NCI-H187 treated with DMSO at 0.1 percent for 48 hours (cell line): ENCODE results near the gene CHMP1A.

ENCODE experiments used
- DNase-seq: peaks from one replicate; lab custom pipeline; 2025; lab: John Stamatoyannopoulos, UW

CHMP1A gene

DNA sequence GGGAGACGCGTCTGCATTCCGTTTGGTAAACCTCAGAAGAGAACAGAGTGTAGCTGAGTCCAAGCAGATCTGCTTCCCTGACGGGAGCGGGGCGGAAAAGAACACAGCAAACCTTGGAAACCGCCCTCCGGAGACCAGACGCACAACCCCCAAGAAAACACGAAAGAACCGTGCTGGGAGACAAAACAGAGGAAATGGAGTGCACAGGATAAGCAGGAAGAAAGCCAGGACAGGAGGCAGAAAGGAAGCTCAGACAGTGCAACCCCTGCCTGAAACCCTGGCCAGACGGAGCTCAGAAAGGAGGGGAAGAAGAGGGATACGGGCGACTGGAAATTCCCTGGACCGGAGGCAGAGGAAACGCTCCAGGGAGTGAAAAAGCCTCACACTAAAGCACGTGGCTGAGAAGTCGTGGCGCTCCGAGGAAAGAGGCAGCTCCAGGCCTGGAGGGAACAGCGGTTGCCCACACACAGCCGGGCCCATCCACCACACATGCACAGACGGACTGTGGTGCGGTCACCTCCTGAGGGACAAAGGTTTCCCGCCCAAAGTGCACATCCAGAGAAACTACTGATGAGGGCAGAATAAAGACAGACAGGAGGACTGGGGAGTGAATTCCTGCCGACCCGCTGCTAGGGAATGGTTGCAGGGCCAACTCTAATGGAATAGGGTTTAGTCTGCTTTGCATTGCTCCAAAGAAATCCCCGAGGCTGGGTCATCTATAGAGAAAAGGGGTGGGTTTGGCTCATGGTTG, 33.8 kb downstream of the CHMP1A start:
- DNase-seq: no peak

- DNase-seq: no peak
Measured at GRCh38 chr16:89621698-89622409, 35.7 kb downstream of the CHMP1A start.

- no peak for DNase-seq
Measured at GRCh38 chr16:89621136-89621697, 36.3 kb downstream of the CHMP1A start.

DNA sequence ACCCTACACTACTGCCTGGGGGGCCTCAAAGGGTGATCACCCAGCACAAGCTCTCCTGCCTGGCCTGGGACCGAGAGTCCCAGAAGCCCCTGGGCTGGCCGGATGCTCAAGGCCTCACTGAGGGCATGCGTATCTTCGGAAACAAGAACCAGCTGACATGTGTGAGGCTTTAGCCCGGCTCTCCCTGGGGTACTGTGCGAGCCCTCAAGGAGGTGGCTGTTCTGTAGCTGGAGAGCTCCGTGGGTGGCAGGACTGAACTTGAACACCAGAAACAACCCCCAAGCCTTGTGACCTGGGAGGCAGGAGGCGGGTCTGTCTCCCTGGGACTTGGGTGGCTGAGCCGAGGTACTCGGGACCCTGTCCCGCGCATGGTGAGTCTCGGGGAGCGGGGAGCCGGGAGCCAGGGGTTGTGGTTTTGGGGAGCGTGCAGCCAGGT, 37.1 kb downstream of the CHMP1A start:
- no peak for DNase-seq

GRCh38 chr16:89619840-89620239, 37.7 kb downstream of the CHMP1A start:
- no peak for DNase-seq

- DNase-seq: no peak
Measured at GRCh38 chr16:89618109-89618998, 39.2 kb downstream of the CHMP1A start.

GRCh38 chr16:89617036-89617435, 40.5 kb downstream of the CHMP1A start:
- no peak for DNase-seq

GRCh38 chr16:89616623-89617022, 40.9 kb downstream of the CHMP1A start:
- no peak for DNase-seq

GRCh38 chr16:89615596-89616090, 41.9 kb downstream of the CHMP1A start:
- DNase-seq: no peak

DNA sequence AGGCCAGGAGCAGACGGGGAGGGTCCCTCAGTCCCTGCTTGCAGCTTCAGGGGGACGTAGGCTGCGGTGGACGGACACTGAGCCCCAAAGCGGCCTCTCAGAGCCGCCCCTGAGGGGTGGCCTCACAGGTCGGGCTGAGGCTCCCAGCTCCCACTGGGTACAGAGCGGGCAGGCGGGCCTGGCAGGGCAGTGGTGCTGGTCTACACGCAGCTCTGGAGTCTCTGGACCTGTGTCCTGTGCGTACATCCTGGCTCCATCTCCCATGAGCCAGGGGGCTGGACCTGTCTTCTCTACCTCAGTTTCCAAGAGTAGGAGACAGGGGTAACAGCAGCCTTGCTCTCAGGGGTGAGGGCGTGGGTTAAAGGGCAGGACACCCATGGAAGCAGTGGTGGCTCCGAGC, 42.3 kb downstream of the CHMP1A start:
- no peak for DNase-seq

DNA sequence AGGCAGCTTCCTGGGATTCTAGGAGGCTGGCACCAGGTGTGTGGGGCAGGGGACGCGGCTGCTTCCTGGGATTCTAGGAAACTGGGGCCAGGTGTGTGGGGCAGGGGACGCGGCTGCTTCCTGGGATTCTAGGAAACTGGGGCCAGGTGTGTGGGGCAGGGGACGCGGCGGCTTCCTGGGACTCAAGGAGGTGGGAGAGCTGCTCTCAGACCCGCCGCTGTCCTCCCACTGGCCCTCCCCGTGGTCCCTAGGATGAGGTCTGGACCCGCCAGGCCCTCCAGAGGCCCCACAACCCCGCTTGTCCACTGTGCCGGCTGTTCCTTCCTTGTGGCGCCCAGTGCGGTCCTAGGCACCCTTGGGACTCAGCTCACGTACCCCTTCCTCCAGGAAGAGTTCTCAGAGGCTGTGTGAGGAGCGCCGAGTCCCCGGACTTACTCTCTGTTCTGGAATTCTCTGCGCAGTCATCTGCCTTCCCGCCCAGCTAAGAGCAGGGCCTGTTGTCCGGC, 43.5 kb downstream of the CHMP1A start:
- no peak for DNase-seq

DNA sequence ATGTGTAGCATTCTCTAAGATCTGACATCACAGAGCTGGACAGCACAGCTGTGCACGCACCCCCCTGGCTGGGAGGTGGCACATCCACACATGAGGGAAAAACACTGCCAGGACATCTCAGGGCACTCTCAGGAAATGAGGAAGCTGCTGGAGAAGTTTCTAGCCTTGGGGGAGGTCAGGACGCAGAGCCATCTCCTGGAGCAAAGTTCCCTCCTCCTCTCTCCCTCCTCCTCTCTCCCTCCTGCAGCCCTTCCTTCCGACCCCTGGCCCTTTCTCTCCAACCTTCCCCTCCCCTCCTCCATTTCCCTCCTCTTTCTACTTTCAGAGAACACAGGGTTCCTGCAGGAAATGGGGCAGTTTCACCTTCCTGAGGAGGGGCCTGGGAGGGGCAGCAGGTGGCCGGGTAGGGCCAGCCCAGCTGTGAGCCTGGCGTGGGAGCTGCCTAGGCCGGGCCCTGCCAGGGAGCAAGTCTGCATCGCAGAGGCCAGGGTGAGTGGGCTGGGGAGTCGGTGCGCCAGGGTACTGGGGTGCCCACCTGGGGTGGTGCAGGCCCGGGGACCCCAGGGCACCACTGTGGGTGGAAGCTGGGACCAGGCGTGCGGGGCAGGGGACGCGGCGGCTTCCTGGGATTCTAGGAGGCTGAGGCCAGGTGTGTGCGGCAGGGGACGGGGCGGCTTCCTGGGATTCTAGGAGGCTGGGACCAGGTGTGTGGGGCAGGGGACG, 44.1 kb downstream of the CHMP1A start, which contains the start of gene DPEP1:
TSS of gene DPEP1 (plus strand) at position 412 of the 723 bp plus-strand sequence. CDS start 16,769 bp downstream, outside the sequence.
- no peak for DNase-seq

DNA sequence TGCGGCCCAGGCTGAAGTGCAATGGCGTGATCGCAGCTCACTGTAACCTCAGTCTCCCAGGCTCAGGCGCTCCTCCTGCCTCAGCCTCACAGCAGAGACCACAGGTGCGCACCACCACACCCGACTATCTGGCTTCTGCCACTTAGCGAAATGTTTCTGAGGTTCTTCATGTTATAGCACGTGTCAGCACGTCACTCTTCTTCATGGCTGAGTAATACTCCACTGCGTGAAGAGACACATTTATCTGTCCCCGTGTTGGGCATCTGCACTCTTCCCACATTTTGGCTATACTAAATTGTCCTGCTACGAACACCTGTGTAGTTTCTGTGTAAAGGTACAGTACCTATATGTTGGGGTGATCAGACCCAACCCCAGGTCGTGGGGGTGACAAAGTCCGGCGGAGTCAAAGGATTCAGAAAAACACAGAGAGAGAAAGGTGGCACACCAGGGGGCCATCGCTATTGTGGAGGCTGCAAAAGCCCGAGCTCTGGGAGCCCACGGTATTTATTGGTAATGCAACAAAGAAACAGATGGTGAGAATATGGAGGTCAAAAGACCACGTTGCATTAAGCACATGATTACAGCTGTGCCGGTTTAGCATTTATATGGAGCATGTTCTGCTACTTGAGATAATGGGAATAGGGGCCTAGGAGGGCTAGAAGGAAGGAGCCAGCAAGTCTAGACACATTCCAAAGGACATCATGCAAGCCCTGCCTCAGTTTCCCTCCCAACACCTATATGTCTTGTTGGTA, 44.9 kb downstream of the CHMP1A start:
- no peak for DNase-seq

DNA sequence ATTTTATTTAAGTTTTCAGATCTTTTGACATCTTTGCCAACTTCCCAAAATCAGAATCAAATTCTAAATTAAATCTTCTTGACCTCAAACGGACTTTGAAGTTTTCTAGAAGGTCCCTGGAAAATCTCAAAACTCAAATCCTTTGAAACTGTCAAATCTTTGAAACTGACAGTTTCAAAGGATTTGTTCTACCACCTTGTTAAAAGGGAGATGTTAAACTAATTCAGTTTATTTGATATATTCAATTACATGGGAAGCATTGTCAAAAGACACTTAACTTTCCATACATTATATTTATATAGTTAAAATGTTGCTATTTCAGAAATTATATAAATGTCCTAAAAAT, 47.4 kb downstream of the CHMP1A start:
- no peak for DNase-seq

DNA sequence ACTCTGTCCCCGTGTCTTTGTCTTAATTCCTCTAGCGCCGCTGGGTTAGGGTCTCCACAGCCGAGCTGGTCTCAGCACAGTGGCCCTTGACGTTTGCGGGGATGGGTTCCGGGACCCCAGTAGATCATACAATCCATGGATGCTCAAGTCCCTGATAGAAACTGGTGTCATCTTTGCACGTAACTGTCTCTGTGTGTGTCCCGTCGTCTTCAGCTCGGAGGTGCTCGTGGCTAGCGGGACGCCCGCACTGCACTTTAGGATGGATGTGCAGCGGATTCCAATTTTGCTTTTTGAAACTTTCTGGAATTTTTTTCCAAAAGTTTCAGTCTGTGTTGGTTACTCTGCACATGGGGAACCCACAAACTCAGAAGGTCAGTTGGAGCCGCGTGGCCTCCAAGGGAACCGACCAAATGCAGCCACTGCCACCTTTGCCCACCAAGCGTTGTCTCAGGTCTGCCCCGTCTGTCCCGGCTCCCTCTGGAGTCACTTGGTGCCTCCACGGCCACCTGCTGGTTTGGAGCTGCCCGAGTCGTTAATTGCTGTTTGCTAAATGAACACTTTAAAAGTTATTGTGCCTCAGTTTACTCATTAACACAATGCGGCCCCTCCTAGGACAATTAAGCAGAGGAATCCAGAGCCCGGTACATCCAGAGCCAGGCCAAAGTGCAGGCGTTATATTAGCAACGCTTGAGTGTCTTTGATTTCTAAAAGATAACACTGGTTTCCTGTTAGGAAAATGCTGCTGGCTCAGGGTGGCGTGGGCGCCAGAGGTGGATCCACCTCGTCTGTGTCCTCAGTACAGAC, 49.4 kb downstream of the CHMP1A start:
- DNase-seq: no peak

DNA sequence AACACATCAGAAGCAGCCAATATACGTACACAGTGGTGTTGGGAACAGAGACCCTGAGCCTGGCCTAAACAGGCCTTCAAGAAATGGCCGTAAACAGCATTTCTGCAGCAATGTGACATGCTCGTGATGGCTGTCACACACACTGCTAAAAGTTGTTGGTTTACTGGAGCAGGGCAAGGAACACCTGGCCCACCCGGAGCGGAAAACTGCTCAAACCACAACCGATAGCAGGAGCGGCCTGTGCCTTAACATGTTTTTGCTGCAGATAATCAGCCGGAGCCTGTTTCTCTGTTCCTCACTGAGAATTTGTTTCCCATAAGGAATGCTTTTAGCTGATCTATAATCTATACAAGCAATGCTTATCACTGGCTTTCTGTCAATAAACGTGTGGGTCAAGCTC, 50.1 kb downstream of the CHMP1A start:
- DNase-seq: no peak

DNA sequence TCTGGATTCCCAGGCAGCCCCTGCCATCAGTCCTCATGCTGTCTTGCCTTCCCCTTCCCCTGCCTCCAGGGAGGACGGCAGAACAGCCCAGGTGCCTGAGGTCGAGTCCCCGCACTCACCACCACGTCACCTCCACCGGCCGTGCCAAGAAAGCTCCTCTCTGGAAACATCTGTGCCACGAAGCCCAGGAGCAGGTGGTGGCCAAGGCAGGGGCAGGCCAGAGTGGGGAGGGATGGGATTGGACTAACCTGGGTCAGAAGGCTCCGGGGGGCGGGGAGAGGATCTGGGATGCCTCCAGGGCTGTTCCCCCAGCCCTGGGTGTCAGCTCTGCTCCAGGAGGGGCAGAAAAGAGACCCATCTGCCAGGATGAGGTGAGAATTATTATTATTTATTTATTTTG, 51.5 kb downstream of the CHMP1A start:
- DNase-seq: no peak

DNA sequence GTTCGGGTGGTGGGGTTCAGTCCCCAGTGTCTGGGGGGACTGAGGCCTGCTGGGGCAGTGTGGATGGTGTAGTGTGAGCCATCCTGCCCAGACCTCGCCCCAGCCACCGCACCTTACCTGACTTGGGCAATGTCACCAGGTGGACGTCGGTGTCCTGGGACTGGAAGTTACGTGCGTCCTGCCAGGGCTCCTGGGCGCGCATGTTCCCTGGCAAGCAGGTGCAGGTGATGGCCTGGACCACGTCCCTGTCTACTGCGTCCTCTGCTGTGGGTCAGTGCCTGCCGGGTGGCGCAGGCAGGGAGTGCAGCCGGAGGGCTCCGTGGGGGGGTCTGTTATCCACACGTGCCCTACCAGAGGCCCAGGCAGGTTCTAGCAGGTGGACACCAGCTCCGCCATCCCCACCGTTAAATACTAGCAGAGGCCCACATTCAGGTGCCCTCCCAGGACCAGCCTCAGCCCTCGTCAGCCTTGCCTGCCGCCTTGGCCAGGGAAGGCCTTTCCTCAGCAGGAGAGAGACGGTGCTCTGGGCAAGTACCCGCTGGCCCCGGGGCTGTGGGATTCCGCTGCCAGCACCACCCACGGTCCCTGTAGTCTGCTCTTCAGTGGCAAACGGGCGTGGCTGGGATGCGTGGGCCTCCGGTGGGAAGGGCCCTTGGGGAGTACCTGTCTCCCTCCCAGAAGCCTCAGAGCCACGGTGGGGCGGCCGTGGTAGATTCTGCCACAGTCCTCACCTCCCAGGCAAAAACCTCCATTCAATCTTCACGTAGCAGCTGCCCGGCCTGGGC, 52.1 kb downstream of the CHMP1A start:
- no peak for DNase-seq

DNA sequence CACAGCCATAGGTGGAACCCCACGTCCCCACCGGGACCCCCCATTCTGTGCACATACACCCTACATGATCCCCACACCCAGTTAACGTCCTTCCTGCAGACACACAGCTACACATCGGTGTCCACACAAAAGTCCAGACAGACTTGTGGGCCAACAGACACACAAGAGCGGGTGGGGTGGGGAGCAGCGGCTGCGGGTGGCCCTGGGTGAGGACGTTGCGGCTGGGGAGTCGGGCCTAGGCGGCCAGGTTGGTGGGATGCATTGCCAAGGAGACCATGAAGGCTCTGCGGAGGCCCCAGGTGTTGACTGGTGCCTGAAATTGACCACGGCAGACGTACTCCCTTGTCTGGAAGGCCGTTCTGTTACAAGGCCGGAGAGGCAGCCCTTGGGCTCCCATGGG, 52.7 kb downstream of the CHMP1A start:
- DNase-seq: no peak
